AG10803 (cell line): ENCODE measurements around the gene RPL27A.
A peak's percentile ranks its signal among the peaks of the same experiment; 100 is the strongest.

ENCODE experiments used
- DNase-seq: peaks from one replicate; pipeline ENCODE4 v3.0.0; 2010; ENCODE audit warnings: low read depth
- H3K4me3 ChIP-seq: 2 replicates; pipeline ENCODE4 v1.5.1; 2011; ENCODE audit warnings: mild to moderate bottlenecking, low read length, control low read depth
- CTCF ChIP-seq: conservative IDR thresholded peaks from 2 replicates; pipeline ENCODE4 v1.5.1; 2011; ENCODE audit warnings: mild to moderate bottlenecking, low read length, control low read depth, inconsistent platforms

RPL27A gene

GRCh38 chr11:8642196-8642841, 40.3 kb upstream of the RPL27A start:
- TF ChIP-seq CTCF: no peak

GRCh38 chr11:8646873-8647272, 35.7 kb upstream of the RPL27A start:
- H3K4me3 ChIP-seq: no peak overlapping the region
- TF ChIP-seq CTCF: no peak
- no peak for DNase-seq

More at GRCh38 chr11:8642196-8642841, 40.3 kb upstream of the RPL27A start:
- no peak overlapping the region for H3K4me3 ChIP-seq
- DNase-seq: no peak

- no peak for TF ChIP-seq CTCF
- H3K4me3 ChIP-seq: no peak overlapping the region
- peak; percentile 43 for DNase-seq
Observed at GRCh38 chr11:8649361-8649760, 33.2 kb upstream of the RPL27A start.

GRCh38 chr11:8650401-8650990, 32.1 kb upstream of the RPL27A start:
- TF ChIP-seq CTCF: no peak
- peak; percentile 72 for DNase-seq
- H3K4me3 ChIP-seq: no peak overlapping the region

- H3K4me3 ChIP-seq: no peak overlapping the region
- DNase-seq: peak; percentile 97
- no peak for TF ChIP-seq CTCF
Observed at GRCh38 chr11:8652140-8652539, 30.5 kb upstream of the RPL27A start.

GRCh38 chr11:8654503-8654902, 28.1 kb upstream of the RPL27A start:
- no peak overlapping the region for H3K4me3 ChIP-seq
- TF ChIP-seq CTCF: no peak
- DNase-seq: no peak

- no peak for TF ChIP-seq CTCF
- no peak overlapping the region for H3K4me3 ChIP-seq
- no peak for DNase-seq
Observed at GRCh38 chr11:8656291-8656690, 26.3 kb upstream of the RPL27A start.
